Measurements from ENCODE around the gene AGBL2. TPM values are rescaled to one million over a fixed set of nuclear protein-coding genes. Genes with fewer than 3 reads are reported as not detected.
A peak's percentile ranks its signal among the peaks of the same experiment; 100 is the strongest.
"Not testable (repeated sequence)": the region's sequence is repeated elsewhere in the genome, so short reads cannot be mapped to it uniquely, and the experiment has no call there.

AGBL2 gene
- total RNA-seq, 1 donor from 2014 or later, result 0.06 TPM

DNA sequence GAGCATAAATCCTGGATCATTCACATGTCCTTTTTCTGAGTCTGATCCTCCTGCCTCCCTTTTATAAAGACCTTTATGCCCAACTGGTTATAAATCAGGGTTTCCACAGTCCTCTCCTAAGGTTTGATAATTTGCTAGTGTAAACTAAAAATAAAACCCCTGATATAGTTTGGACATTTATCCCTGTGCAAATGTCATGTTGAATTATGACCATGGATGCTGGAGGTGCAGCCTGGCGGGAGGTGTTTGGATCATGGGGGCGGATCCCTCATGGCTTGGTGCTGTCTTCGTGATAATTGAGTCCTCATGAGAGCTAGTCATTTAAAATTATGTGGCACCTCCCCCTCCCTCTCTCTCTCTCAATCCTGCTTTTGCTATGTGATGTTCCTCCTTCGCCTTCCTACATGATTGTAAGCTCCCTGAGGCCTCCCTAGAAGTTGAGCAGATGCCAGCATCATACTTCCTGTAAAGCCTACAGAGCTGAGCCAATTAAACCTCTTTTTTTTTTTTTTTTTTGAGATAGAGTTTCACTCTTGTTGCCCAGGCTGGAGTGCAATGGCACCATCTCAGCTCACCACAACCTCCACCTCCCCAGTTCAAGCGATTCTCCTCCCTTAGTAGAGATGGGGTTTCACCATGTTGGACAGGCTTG lies 63.2 kb downstream of the AGBL2 start:
- no peak for DNase-seq (ENCODE audit: low read depth)
- TF ChIP-seq, protein P1, sequence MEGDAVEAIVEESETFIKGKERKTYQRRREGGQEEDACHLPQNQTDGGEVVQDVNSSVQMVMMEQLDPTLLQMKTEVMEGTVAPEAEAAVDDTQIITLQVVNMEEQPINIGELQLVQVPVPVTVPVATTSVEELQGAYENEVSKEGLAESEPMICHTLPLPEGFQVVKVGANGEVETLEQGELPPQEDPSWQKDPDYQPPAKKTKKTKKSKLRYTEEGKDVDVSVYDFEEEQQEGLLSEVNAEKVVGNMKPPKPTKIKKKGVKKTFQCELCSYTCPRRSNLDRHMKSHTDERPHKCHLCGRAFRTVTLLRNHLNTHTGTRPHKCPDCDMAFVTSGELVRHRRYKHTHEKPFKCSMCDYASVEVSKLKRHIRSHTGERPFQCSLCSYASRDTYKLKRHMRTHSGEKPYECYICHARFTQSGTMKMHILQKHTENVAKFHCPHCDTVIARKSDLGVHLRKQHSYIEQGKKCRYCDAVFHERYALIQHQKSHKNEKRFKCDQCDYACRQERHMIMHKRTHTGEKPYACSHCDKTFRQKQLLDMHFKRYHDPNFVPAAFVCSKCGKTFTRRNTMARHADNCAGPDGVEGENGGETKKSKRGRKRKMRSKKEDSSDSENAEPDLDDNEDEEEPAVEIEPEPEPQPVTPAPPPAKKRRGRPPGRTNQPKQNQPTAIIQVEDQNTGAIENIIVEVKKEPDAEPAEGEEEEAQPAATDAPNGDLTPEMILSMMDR (conservative IDR thresholded peaks at IDR 0.05; ENCODE audit: low read depth, low read length), result no peak
- H3K4me3 ChIP-seq (ENCODE audit: low read depth, low read length), result no peak overlapping the region

DNA sequence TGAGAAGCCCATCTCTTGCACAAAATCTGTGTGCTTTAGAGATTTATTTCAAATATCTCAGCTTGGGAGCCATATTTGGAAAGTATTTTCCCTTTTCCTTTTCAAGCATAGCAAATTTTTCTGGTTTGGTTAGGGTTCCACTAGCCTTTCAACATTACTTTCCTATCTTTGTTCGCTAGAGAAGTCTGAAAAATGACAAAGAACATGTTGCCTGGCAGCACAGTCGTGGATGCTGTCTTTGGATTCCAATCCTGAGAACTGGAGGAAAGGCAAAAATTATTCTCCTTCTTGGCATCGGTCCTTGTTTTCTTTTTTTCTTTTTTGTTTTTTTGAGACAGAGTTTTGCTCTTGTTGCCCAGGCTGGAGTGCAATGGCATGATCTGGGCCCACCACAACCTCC lies 65.9 kb downstream of the AGBL2 start:
- DNase-seq (ENCODE audit: low read depth), result no peak
- TF ChIP-seq, protein P1 (conservative IDR thresholded peaks at IDR 0.05; ENCODE audit: low read depth, low read length), result no peak
- no peak overlapping the region for H3K4me3 ChIP-seq (ENCODE audit: low read depth, low read length)

DNA sequence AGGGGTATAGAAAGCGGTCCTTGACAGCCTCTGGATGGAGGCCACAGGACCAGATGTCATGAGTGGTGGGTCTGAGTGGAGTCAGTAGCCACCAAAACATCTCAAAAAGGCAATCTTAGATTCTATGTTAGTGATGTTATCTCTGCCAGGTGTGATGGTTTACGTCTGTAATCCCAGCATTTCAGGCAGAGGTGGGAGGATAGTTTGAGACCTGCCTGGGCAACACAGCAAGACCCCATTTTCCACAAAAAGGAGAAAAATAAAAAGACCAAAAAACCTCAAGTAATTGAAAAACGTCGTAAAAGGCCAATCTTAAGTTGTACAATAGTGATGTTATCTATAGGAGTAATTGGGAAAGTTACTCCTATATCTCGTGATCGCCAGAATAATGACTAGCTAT lies 69.2 kb downstream of the AGBL2 start:
- H3K4me3 ChIP-seq (ENCODE audit: low read depth, low read length), result no peak overlapping the region
- TF ChIP-seq, protein P1 (conservative IDR thresholded peaks at IDR 0.05; ENCODE audit: low read depth, low read length), result no peak
- DNase-seq (ENCODE audit: low read depth), result no peak

DNA sequence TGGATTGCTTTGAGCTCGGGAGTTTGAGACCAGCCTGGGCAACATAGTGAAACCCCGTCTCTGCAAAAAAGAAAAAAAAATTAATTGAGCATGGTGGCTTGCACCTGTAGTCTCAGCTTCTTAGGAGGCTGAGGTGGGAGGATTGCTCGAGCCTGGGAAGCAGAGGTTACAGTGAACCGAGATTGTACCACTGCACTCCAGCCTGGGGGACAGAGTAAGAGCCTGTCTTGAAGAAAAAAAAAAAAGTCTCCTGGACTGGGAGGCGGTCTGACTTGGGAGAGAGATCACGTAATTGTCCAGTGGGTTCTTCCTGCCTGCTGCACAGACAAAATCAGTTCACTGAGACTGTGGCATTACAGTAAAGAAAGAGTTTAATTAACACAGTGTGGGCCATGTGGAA lies 69.7 kb downstream of the AGBL2 start:
- no peak for DNase-seq (ENCODE audit: low read depth)
- TF ChIP-seq, protein P1 (conservative IDR thresholded peaks at IDR 0.05; ENCODE audit: low read depth, low read length), result no peak
- no peak overlapping the region for H3K4me3 ChIP-seq (ENCODE audit: low read depth, low read length)

DNA sequence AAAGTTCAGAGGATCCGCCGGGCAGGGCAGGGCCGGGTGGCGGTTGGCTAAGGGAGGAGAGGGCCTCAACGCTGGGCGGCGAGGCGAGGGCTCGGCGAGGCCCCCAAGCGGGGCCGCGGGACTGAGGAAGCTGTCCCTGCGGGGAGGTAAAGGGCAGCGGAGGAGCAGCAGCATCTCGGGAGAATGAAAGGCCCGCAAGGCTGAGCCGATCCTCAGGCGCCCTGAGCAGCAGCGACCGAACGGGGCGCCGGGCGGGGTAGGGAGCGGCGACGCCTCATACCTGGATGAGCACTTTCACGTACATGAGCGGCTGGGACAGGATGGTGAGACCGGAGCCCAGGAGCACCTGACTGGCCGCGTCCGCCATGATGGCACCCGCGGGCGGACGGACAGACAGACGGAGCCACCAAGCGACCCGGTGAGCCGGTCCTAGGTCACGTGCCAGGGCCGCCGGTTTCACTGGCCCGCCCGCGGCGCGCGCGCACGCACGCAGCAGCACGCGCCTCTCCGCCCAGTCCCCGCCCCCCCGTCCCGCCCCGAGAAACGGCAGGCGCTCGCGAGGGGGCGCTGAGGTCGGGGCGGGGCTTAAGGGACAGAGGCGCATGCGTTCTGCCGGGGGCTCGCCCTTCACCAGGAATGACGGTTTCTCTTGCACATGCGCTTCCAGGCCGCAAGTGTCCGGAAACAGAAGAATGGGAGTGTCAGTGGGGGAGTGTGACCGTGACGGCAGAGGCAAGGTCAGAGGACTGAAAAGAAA lies 72.9 kb downstream of the AGBL2 start, which contains the start of gene MTCH2:
TSS of gene MTCH2 (minus strand) at position 461 of the 757 bp plus-strand sequence. CDS start at position 367, 94 bp downstream.
- peak; percentile 72 for DNase-seq (ENCODE audit: low read depth)
- TF ChIP-seq, protein P1 (conservative IDR thresholded peaks at IDR 0.05; ENCODE audit: low read depth, low read length), result no peak
- peak within 1 kb of the TSS; percentile 94 for H3K4me3 ChIP-seq (ENCODE audit: low read depth, low read length)

DNA sequence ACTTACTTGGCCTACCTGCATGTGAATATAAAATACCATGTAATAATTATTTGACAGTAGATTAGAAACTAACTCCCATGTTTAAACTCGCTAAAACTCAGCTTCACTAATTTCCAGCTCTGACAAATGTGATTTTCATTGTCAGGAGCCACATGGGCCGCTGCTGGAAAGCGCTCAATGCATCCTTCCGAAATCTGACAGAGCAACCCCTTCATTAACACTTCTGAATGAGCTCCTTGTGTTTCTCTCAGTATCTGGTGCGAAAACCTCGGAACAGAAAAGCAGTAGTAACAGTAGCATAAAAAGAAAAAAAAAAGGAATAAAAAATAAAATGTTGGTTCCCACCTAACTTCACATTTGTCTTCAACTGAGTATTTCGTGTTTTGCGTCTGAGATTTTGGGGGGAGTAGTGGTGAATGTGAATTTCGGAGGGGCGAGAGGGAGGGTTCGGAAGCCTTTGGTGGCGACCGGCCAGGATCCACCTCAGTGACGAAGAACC lies 73.5 kb downstream of the AGBL2 start:
- TF ChIP-seq, protein P1 (conservative IDR thresholded peaks at IDR 0.05; ENCODE audit: low read depth, low read length), result no peak
- H3K4me3 ChIP-seq (ENCODE audit: low read depth, low read length), result peak overlapping the region; percentile 94
- DNase-seq (ENCODE audit: low read depth), result no peak

DNA sequence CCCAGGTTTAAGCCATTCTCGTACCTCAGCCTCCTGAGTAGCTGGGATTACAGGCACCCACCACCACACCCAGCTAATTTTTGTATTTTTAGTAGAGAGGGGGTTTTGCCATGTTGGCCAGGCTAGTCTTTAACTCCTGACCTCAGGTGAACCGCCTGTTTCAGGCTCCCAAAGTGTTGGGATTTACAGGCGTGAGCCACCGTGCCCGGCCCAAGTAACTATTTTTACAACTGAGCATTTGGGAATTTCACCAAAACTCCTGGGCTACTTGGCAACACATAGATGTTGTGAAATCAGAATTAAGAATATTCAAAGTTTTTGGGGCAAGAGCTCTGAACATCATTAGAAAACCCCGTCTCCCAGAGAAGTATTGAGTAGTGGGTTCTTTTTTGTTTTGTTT lies 74.7 kb downstream of the AGBL2 start:
- not testable (repeated sequence) for H3K4me3 ChIP-seq (ENCODE audit: low read depth, low read length); DNase-seq (ENCODE audit: low read depth)

DNA sequence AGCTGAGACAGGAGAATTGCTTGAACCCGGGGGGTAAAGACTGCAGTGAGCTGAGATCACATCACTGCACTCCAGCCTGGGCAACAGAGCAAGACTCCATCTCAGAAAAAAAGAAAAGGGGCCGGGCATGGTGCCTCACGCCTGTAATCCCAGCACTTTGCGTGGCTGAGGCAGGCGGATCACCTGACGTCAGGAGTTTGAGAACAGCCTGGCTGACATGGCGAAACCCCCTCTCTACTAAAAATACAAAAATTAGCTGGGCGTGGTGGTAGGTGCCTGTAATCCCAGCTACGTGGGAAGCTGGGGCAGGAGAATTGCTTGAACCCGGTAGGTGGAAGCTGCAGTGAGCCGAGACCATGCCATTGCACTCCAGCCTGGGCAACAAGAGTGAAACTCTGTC lies 78.8 kb downstream of the AGBL2 start:
- DNase-seq (ENCODE audit: low read depth); H3K4me3 ChIP-seq (ENCODE audit: low read depth, low read length): not testable (repeated sequence)
